ENCODE results near the gene ST6GAL2. TPM values are rescaled to one million over a fixed set of nuclear protein-coding genes. Genes with fewer than 3 reads are reported as not detected.

The ST6GAL2 gene, protein sequence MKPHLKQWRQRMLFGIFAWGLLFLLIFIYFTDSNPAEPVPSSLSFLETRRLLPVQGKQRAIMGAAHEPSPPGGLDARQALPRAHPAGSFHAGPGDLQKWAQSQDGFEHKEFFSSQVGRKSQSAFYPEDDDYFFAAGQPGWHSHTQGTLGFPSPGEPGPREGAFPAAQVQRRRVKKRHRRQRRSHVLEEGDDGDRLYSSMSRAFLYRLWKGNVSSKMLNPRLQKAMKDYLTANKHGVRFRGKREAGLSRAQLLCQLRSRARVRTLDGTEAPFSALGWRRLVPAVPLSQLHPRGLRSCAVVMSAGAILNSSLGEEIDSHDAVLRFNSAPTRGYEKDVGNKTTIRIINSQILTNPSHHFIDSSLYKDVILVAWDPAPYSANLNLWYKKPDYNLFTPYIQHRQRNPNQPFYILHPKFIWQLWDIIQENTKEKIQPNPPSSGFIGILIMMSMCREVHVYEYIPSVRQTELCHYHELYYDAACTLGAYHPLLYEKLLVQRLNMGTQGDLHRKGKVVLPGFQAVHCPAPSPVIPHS
- total RNA-seq (2021; fragmentation: NEBNext Ultra II Directional; extraction: Animal tissue kit (Norgen Biotek cat#: 25700)) (16.2 and 17.5 TPM in 2 replicates), polyA plus RNA-seq (2011; rRNA removed) (2.7 and 4.5 TPM in 2 replicates), polyA minus RNA-seq (2011; rRNA and poly(A)+ RNA removed) (6.8 and 9.6 TPM in 2 replicates)
- polyA plus RNA-seq (2011; cell fraction: cytosol; rRNA removed): 3.1 TPM
- 6.3 TPM for polyA plus RNA-seq (2011; cell fraction: nucleus; rRNA removed)
- polyA plus RNA-seq (2012, experiment 1 of 2): 2.9 to 6.3 TPM (median 3.7 TPM) in 4 replicates
- polyA plus RNA-seq (2012, experiment 2 of 2): 0.70 TPM
- 11.5 TPM for polyA plus RNA-seq (2013, experiment 1 of 2)
- polyA plus RNA-seq (2013, experiment 2 of 2): 12.6 TPM
- polyA minus RNA-seq (2011; cell fraction: cytosol; rRNA and poly(A)+ RNA removed): 24.4 TPM
- 10.9 TPM for polyA minus RNA-seq (2011; cell fraction: nucleus; rRNA and poly(A)+ RNA removed)
- long read RNA-seq, experiment 1, partial matches to known transcripts: 0 of 7 reads
- long read RNA-seq, experiment 1, other reads (novel, unspliced or antisense): 7 of 7 reads
- long read RNA-seq, experiment 2, partial matches to known transcripts: 0 of 4 reads
- long read RNA-seq, experiment 2, other reads (novel, unspliced or antisense): 4 of 4 reads

DNA sequence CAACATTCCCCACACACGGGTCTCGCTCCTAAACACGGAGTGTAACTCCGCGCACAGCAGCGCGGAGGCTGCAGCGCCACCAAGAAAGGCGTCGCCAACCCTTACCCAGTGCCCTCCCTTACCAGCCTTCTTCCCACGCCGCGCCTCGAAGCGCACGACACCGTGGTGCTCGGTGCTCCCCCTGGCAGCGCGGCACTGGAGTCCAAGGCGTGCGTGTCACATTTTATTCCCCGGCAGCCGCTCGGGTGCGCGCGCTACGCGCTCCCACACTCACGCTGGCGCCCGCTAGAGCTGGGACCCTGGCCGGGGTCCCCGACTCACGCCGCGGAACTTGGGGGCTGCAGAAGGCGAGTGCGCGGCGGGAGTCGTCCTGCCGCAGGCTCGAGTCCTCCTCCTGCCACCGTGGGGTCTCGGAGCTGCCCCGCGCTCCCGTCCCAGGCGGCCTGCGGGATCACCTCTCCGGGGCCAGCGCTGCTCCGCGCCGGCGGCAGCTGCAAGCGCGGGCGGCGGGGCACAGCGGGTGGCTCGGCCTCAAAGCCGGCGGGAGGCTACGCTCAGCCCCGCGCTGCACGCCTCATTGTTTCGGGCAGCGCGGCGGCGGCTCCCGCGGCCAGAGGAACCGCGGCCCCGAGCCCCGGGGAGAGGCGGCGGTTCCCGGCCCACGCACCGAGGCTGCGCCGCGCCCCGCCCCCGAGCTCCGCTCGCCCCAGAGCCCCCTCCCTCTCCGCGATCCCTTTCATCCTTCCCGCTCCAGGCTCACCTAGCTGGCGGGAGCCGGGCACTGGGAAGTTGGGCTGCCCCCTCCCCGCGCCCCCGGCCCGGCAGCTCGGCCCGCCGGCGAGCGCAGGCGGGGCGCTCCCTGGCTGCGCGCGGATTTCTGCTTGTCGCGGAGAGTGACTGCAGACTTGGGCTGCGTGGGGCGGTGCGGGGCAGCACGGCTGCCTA, at the start of gene ST6GAL2:
Gene ST6GAL2 (minus strand): TSS at position 197 of the 945 bp plus-strand sequence. CDS start 42,190 bp downstream, outside the sequence.
- Histone ChIP-seq H4K91ac (replicated peaks; ENCODE audit: insufficient read length, low read length) (peak within 1 kb of the TSS; percentile 36), H3K9me3 (ENCODE audit: insufficient read depth in 2 of 2, low read depth in 1 of 2, low read length in 1 of 2) (no peaks in the 10 kb centered on the region), H3K79me2 (ENCODE audit: control insufficient read depth in 1 of 2, insufficient read depth in 2 of 2, low read length in 2 of 2) (peaks cover 0 to 39% of the 10 kb centered on the region in 2 experiments; a peak in 2 of 4 replicates), H3K36me3 (ENCODE audit: control insufficient read depth in 2 of 4, insufficient read depth in 4 of 4, low read length in 3 of 4) (no peaks in the 10 kb centered on the region), H2BK120ac (replicated peaks; ENCODE audit: low read depth, low read length) (peak within 1 kb of the TSS; percentile 58), H3K27ac (ENCODE audit: low read depth, low read length) (no peak within 1 kb of the TSS), H3K27me3 (replicated peaks in 1 of 4; ENCODE audit: control insufficient read depth in 3 of 4, extremely low read depth in 1 of 4, insufficient read depth in 3 of 4, low read length in 3 of 4) (peaks cover 0 to 22% (median 16%) of the 10 kb centered on the region in 4 experiments; a peak in 6 of 7 replicates), H3K4me1 (replicated peaks in 1 of 4; ENCODE audit: control insufficient read depth in 3 of 4, insufficient read depth in 4 of 4, low read length in 3 of 4) (peaks cover 0 to 15% (median 6%) of the 10 kb centered on the region in 4 experiments; a peak in 5 of 7 replicates), H3K14ac (ENCODE audit: insufficient read length) (no peak within 1 kb of the TSS), H2AFZ (ENCODE audit: low read length) (no peak within 1 kb of the TSS), H2AK5ac (ENCODE audit: low read depth, low read length) (no peak within 1 kb of the TSS), H3K18ac (ENCODE audit: extremely low read depth, low read length) (peak within 1 kb of the TSS; percentile 89), H2BK5ac (ENCODE audit: low read depth, low read length) (peak within 1 kb of the TSS; percentile 41; the same call in 1 of the 2 replicates), H3K23ac (ENCODE audit: insufficient read length) (no peak within 1 kb of the TSS), H2BK12ac (ENCODE audit: low read depth, low read length) (peak within 1 kb of the TSS; percentile 91; the same call in 1 of the 2 replicates), H3K4me3 (ENCODE audit: extremely low read depth in 1 of 4, insufficient read depth in 2 of 4, low read depth in 3 of 4, low read length in 4 of 4) (peak within 1 kb of the TSS; percentile 74 to 78 (median 74)), H3K56ac (replicated peaks; ENCODE audit: insufficient read length, low read depth, low read length) (peak within 1 kb of the TSS; percentile 78), H3K4ac (replicated peaks; ENCODE audit: insufficient read length, low read depth, low read length) (peak within 1 kb of the TSS; percentile 44), H4K8ac (ENCODE audit: extremely low read depth, insufficient read depth, low read length) (peak within 1 kb of the TSS; percentile 93), H4K5ac (ENCODE audit: insufficient read length, low read depth, low read length) (no peak within 1 kb of the TSS), H4K20me1 (replicated peaks in 1 of 2; ENCODE audit: control insufficient read depth in 1 of 2, insufficient read depth in 2 of 2, low read length in 2 of 2) (peaks cover 0 to 3% of the 10 kb centered on the region in 2 experiments), H3K4me2 (ENCODE audit: insufficient read depth in 1 of 2, low read depth in 2 of 2, low read length in 2 of 2) (peak within 1 kb of the TSS; percentile 85 to 97), H3K9ac (replicated peaks in 1 of 4; ENCODE audit: extremely low read depth in 1 of 4, low read depth in 3 of 4, low read length in 3 of 4) (peak within 1 kb of the TSS; percentile 53 to 70 (median 64)), H3K79me1 (ENCODE audit: low read depth, low read length) (no peaks in the 10 kb centered on the region; the same call in 1 of the 2 replicates), H2BK20ac (ENCODE audit: low read length) (peak within 1 kb of the TSS; percentile 61; the same call in 1 of the 2 replicates), H2BK15ac (ENCODE audit: low read length) (peak within 1 kb of the TSS; percentile 88), H3K23me2 (ENCODE audit: low read depth, low read length) (peaks cover 23% of the 10 kb centered on the region; the same call in 1 of the 2 replicates)
- FAIRE-seq: no peak
- WGBS, 2 experiments (ENCODE audit: extremely low coverage in 1 of 2, insufficient coverage in 1 of 2, insufficient read length in 1 of 2, insufficient replicate concordance in 2 of 2, low coverage in 1 of 2, low lambda C conversion rate in 2 of 2, missing lambda C conversion rate in 1 of 2): 1% methylated on average over 65 of the region's 118 CpGs; no CpG with 5 or more reads in 1 of the 2 experiments
- ChIA-PET CTCF (ENCODE audit: partially characterized antibody) (interaction anchor here (1.5 to 1.8 kb wide), 3 partner anchors 20 to 45 kb away, joined by 3 to 6 read pairs (median 5); no protein-coding TSS in a partner anchor), POLR2A (ENCODE audit: partially characterized antibody) (interaction anchor here (0.9 to 3.0 kb wide), 12 partner anchors 9 to 187 kb away, joined by 3 to 17 read pairs (median 4); no protein-coding TSS in a partner anchor)
- DNase-seq (ENCODE audit: low read depth in 1 of 2, low spot score in 2 of 2): peak in 1 of 2 experiments; percentile 77
- no peak for TF ChIP-seq SIN3A (conservative IDR thresholded peaks at IDR 0.05 in 1 of 2, IDR thresholded peaks at IDR 0.05 in 1 of 2; ENCODE audit: low read depth in 1 of 2, low read length in 2 of 2)
- no peak for TF ChIP-seq EP300 (IDR thresholded peaks at IDR 0.05; ENCODE audit: borderline replicate concordance in 1 of 2, low read depth in 2 of 2, low read length in 2 of 2)
- no peak for TF ChIP-seq POLR2A (IDR thresholded peaks at IDR 0.05; ENCODE audit: control extremely low read depth in 1 of 2, low read depth in 2 of 2, low read length in 2 of 2)
- 0 out of 2 replicates have a peak, but pooled peaks have one; percentile 35 for TF ChIP-seq POLR2AphosphoS5 (IDR thresholded peaks at IDR 0.05; ENCODE audit: low read depth, low read length)

Measured in H1 (cell line).